HS-27A (cell line): ENCODE data around the gene FAM168A.

ENCODE experiments used
- DNase-seq: peaks from one replicate; pipeline ENCODE4 v3.0.0-alpha.2; 2012; ENCODE audit warnings: low read depth, missing footprints

The FAM168A gene

DNA sequence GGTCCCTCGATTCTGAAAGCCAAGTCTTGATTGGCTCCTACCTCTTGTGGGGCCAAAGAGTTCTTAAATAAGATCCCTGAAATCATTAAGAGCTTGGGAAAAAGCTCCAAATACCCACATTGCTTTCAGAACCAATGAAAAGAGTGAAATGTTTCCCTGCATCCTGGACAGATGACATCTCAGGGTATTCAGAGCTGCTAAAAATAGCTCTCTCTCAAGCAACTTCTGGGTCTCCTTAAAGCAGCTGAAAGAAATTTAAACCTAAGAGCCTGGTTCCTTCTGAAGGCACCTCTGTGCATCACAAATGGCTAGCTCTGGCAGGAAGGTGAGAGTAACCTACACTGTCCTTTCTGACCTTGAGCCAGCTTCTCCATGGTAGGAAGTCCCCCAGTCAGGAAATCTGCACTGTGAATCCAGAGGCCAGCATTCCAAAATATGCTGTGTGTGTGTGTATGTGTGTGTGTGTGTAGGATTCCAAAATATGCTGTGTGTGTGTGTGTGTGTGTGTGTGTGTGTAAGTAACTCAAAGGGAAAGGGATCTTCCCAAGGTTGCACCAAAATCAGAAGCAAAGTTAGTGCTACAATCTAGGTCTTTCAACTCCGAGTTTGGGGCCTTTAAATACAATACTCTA is 171.6 kb downstream of the FAM168A start:
- no peak for DNase-seq

DNA sequence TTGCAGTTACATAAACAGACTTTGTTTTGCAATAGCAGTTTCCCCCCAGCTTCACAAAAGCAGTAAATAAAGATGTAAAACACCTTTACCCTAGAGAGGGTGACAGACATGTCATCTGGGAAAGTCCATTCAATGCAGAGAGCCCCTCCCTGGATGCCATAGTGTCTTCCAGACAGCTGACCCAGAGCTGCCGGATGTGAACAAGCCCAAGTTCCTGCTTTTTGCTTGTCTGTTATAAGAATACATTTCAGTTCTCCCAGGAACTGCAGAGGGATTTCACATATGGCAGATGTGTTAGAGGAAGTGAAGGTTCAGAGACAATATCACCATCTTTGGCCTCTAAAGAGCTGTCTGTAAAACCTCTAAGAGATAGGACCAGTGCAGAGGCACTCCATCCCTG is 172.8 kb downstream of the FAM168A start:
- no peak for DNase-seq

DNA sequence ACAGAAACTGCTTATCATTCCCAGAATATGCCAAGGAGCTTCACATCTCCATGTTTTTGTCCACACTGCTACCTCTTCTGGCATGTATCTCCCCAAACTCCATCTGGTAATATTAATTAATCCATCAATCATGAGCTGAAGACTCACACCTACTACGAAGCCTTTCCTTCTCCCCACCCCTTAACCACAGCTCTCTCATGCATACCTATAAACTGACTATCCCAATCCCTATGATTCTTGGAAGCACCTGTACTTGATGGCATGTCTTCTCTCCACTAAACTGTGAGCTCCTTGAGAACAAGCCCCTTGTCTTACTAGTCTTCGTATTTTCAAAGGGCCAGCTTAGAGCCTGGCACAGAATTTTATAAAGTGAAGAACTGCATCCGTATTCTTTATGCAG is 174.4 kb downstream of the FAM168A start:
- no peak for DNase-seq

DNA sequence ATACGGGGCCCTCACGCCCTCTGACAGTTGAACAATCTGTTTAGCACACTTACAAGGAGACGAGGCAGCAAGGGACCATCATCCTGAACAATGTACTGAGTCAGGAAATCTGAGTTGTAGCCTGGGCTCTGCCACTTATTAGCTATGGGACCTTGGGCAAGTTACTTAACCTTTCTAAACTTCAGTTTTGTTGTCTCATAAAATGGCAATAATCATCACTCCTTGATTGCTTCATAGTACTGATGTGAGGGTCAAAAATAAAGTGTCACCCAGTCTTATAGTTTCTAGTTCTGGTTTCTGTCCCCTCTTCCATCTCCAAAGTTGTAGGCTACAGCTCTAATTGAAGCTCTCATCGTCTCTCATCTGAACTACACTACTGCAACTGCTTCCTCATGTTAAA is 175.0 kb downstream of the FAM168A start:
- no peak for DNase-seq

DNA sequence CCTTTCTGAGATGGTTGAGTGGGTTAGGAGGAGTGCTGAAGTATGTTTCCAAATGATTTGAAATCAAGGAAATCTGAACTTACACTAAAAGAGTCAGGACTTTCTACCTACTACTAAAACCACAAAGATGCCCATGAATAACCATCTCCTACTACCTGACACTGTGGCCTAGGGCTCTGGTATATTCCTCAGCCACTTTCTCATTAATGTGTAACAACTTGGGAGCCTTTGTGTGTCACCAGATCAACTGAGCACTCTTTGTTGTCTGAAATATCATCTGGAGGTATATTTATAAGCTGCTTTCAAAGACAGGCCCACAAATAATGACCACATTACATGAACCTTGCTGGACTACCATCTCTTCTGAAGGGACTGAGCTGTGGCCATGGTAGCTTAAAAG is 177.8 kb downstream of the FAM168A start:
- DNase-seq: no peak

DNA sequence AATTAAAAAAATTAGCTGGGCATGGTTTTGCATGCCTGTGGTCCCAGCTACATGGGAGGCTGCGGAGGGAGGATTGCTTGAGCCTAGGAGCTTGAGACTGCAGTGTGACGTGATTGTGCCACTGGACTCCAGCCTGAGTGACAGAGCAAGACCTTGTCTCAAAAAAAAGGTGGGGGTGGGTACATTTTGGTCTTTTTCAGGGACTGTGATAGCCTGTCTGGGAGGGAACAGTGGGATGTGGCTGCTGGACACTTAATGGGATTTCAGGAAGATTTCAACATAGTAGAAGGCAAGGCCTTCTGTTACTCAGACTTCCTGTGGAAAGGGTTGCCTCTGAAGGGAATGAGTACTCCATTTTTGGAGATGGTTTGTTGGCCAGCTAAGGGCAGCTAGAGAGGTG is 181.1 kb downstream of the FAM168A start:
- no peak for DNase-seq

DNA sequence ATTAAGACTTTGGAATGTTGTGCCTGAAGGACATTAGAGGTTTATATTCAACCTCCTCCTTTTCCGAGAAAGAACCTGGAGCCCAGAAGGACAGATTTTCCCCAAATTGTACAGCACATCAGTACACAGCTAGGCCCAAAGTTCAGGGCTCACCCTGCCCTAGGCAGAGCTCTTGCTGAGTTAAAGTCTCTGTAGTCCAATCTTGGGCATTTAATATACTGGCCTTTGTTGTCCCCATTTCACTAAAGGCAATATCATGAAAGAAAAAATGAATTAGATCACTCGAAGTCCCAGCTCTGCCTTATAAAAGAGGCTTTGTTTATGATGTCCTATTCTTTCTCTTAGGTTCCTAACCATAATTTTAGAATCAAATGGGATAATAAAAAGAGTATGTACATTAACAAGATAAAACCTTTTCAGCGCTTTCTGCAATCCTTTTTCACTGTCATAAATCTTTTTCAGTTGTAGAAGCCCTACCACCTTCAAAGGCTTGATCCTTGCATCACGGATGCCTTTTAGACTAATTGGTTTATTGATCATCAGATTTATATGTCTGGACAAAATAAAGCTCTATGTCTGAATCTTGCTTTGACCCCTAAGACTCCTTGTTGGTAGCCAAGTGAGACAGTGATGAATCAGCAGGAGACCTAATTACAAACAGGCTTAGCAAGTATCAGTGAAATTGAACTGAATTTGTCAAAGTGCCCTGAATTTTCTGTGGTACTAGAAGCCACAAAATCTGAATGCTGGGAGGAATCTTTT is 181.9 kb downstream of the FAM168A start:
- no peak for DNase-seq

DNA sequence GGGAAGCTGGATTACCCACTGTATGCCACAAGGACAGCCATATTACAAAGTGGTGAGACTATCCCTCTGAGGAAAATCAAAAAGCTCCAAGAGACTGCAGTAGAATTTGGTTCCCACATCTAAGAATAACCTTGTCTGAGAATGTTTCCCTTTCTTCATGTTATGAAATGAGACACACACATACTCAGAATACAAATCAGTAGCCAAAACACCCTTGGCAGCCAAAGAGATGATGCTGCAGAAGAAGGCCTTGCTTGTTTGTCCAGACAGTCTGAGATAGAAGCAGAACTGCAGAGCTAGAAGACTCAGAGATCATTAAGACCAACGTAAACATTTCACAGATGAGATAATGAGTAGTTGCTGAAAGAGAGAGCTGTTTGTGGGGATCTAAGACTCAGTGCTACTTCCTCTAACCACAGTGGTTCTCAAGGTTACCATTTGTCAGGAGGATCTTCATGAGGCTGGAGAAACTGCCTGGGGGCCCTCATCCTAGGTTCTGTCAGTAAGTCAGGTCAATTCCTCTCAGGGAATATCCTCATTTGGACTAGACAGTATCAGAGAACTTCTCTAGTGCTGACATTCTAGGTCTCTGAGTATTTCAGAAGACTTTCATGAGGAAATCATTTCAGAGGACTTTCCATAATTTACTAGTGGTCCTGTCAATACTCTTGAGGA is 182.8 kb downstream of the FAM168A start:
- no peak for DNase-seq

DNA sequence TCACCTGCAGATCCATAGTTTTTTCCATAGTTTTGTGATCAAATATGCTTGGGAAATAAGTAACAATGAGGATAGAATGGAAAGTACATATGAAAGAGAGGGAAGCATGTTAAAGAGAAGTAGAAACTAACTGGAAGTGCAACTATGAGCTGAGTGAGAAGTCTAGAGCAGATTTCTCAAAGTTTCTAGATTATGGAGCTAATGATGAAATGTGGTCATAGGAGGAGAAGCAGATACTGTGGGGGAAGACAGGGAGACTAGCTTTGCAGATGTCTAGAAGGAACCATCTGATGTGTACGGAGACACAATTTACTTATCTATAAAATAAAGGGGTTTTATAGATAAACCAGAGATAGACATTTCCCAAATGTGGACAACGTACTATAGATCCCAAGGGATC is 184.7 kb downstream of the FAM168A start:
- no peak for DNase-seq

DNA sequence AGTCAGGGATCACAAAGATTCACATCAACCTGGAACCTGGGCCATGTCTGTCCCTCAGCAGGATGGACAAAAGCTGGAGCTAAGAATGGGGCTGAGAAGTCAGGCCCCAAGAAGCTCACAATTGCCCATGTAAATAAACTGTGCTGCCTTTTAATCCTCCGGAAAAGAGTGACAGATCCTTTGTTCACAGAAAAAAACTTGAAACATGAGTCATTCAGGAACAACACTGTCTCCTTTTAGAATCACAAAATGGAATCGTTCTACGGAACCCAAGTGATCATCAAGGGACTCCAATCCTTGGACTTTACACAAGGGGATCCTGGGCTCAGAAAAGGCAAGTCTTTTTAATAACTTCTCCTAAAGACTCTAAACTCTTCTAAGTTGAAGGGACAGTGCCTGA is 185.6 kb downstream of the FAM168A start:
- DNase-seq: no peak

DNA sequence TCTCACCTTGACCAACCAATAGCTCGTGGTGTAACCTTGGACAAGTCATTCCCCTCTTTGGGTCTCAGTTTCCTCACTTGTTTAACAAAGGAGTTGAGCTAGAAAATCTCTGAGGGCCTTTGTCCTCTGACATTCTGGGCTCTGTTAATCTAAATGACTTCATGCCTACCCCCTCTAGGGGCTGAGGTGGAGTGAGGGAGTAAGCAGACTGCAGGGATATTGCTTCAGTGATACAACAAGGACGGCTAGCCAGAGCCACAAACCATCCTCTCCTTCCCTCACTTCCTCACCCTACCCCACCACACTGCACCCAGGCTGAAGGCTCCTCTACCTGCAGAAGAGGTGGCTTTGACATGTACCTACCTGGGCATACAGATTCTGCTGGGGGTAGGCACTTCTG is 186.9 kb downstream of the FAM168A start:
- DNase-seq: no peak

DNA sequence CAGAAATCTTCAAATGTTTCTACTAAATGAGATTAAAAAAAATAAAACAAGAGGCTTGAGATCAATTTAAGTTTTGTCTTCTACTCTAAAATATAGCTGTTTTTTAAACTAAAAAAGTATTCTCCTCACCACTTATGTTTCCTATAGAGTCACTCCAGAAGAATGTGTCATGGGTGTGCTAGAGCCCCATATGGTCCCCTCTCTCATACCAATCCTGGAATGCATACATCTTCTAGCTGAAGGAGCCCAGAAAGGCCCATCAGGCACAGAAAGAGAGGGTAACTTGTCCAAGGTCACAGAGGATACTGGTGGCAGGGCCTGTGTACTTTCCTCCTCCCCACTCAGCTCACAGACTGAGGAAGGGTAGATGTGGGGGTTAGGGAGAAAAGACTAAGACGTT is 187.3 kb downstream of the FAM168A start:
- DNase-seq: no peak

DNA sequence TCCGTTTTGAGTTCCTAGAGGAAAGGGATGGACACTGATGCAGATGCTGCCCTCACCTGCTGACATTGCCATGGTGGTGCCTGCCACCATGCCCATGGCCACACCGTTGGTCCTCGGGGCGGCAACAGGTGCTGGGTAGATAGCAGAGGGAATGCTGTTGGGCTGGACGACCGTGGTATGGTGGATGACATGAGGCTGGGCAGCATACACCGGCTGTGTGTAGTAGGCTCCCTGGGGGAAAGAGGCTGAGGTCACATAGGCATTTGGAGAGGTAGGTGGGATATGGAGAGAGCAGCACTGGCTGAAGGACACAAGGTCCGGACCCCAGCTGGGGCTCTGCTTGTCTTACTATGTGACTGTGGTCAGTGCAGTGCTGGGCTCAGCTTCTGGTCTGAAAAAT is 188.5 kb downstream of the FAM168A start:
- DNase-seq: no peak

DNA sequence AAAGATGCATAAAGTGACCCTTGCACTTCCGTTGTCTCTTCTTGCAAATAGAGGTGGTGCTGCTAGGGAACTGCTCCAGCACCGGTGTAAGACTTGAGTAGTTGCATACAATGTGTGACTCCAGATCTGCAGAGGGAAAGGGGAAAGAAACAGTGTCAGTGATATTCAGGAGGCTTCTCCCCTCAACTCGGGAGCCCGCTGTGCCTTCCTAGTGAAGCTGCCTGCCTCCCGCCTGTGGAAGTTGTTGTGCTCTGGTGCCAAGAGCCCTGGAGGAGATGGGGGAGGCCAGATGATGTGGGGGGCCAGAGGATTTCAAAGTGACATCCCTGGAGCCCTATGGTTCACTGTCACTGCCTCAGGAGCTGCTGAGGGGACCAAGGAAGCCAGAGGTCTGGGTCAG is 191.3 kb downstream of the FAM168A start:
- no peak for DNase-seq

DNA sequence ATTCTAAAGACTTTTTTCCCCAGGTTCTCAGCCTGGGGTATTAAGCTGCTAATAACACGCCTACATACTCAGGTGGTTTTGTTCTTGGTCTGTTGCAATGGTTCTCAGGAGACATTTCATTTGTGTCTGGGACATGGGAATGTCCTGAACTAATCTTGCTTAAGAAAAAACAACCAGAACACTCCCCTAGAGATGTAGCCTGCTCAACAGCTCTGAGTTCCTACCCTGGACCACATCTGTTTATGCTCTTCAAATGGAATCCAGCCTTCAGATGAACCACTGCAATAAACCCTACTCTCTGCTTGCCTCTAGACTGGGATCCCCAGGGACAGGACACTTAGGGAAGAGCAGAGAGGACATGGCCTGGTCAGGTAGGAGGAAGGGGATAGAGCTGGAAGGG is 191.8 kb downstream of the FAM168A start:
- no peak for DNase-seq

DNA sequence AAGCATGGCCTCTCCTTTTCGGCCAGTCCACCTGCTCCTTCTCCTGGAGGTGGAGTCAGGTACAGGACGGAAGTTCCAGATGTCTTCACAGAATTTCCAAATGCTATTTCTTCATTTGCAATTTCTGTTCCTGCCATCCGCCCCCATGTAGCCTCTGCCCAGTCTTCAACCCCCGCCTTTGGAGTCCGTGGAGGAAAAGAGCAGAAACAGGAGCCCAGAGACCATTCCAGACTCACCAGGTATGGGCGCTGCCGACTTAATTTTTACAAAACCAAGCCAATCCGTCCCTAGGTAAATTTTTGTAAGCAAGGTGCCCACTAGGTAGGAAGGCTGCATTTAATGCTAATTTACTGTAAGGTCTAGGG is 192.8 kb downstream of the FAM168A start:
- no peak for DNase-seq

DNA sequence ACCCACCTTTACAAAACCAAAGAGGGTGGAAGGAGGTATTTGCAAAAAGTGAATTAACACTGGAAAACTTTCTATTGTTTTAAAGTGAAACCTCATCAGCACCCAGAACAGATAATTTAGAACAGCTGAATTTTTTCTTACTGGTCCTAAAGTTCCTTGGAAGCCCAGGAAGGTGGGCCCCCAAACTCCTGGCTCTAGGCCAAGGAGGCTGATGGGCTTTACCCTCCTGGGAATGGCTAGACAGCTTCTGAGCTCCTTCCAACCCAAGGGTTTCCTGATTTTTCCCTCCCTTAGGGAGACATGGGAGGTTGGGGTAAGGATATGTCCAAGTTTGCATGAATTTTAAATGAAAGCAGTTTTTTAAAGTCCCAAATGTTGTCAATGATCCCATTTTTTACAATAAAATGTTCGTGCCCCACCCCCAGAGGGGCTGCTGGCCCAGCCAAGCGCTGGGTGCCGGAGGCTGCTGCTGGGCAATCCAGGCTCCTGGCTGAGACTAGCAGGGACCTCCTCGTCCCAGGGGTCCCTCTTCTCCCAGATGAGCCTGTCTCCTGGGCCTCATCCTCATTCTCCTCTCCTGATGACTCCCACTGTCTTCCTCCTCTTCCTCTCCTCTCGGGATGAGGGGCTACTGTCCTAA is 193.3 kb downstream of the FAM168A start:
- no peak for DNase-seq

DNA sequence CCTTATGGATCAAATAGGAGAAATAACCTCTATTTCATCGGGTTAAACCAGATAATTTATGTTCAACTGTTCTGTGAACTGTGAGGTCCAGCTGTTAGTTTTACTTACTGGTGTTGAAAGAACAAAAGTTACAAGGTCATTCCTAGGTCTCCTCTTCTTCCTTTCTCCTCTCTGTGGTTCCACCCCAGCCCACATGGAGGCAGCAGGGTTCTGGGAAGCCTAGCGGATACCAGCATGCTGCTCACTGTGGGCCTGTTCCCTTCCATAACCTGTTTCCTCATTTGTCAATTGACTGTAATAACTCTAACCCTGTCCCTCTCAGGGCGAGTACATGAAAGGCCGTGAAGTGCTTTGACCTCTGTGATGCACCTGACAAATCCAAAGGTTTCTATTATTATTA is 193.9 kb downstream of the FAM168A start:
- DNase-seq: no peak

DNA sequence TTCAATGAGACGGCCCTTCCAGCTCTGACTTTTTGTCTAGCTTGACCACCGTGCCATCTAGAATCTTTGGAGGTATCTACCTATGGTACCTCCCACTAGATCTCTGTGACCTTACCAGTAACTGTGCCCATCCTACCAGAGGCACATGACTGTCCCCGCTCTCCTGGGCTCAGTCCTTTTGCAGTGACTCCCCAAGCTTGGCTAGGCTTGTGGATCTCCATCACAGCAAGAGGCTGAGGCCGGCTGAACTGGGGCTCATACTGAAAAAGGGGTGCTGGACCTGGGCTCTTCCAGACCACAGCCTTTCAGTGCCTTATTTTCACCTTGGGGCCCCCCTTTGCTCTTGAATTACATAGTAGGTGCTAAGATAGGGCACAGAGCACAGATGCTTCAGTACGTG is 194.4 kb downstream of the FAM168A start:
- DNase-seq: no peak

DNA sequence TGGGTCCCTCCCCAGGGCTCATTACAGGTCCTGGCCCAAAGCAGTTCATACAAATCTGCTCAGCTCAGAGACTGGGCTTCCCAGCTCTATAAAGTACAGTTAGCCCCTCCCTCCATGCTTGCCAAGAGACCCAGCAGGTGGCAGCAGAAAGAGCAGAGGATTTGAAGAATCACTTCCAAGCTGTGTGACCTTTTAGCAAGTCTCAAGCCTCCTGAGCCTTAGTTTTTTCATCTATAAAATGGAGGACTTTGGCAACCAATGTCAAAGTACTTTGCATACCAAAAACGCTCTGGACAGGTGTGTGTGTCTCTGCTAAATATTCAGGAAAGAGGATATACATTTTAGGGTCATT is 195.1 kb downstream of the FAM168A start:
- no peak for DNase-seq

DNA sequence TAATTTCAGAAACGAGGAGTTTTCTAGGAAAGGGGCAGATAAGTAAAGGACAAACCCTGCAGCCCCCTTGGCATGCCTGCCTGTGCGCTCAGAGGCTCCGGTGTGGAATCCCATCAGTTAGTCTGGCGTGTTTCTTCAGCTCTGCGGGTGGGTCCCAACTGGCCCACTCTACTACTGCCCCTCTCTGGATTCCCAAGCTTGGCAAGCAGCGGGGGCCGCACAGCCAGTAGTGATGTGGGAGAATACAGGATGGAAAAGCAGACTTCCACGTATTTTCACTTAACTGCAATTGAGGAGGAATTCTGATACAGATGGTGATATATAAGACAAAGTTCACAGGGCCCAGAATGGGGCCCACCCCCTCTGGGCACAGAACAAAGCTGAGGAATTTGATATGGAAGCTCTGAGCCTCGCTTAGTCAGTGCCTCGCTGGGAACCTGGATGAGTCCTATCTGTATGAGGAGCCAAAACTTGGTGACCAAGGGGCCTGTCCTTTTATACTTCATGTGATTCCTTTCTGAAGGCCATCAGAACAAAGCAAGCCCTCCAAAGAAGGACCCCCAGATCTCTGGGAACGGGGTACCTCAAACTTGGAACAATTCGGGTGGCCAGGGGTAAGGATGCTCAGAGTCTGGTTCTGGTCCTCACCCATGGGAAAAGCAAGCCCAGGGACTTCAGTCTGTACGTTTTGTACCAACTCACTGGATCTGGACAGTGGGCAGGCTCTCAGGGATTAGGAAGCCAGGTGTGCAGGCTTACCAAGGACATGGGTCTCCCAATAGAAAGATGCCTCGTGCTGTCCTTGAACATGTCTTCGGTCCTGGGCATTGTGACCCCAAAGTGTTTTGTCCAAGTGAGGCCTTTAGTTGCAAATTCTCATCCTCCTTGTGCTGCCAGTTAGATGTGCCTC is 195.7 kb downstream of the FAM168A start:
- no peak for DNase-seq
